ENCODE results near the gene NTM. TPM values are rescaled to one million over a fixed set of nuclear protein-coding genes. Genes with fewer than 3 reads are reported as not detected.

NTM gene
- total RNA-seq, 1 experiment from 2014 or later: not detected

GRCh38 chr11:131662993-131663392 lies 292.6 kb downstream of the NTM start:
- BruUV-seq (replicated peaks): no TSS peak
- Histone ChIP-seq H2AFZ (ENCODE audit: low read depth, low read length, poor library complexity, severe bottlenecking) (no peak overlapping the region), H3K79me2 (ENCODE audit: insufficient read depth, low read length) (no peaks in the 10 kb centered on the region), H3K4me3 (replicated peaks in 1 of 2; ENCODE audit: low read depth in 1 of 2, low read length in 2 of 2) (no peak overlapping the region), H3K36me3 (ENCODE audit: control insufficient read depth in 1 of 2, insufficient read depth in 2 of 2, low read length in 2 of 2) (no peaks in the 10 kb centered on the region), H3K27me3 (ENCODE audit: insufficient read depth, low read length) (no peaks in the 10 kb centered on the region), H3K9me2 (ENCODE audit: insufficient read depth) (no peaks in the 10 kb centered on the region), H4K20me1 (ENCODE audit: insufficient read depth) (no peaks in the 10 kb centered on the region), H3K4me2 (ENCODE audit: low read length) (no peak overlapping the region), H3K4me1 (ENCODE audit: control insufficient read depth in 1 of 2, insufficient read depth in 2 of 2, low read length in 2 of 2) (no peaks in the 10 kb centered on the region), H3K9ac (ENCODE audit: low read length) (no peak overlapping the region), H3K27ac (ENCODE audit: low read depth, low read length) (no peak overlapping the region), H3K9me3 (ENCODE audit: control insufficient read depth in 1 of 2, insufficient read depth in 1 of 2, low read depth in 1 of 2, low read length in 2 of 2) (no peaks in the 10 kb centered on the region; a peak in 1 of 4 replicates)
- ATAC-seq (no peak), DNase-seq (ENCODE audit: low read depth, low spot score) (no peak)
- POLR2A ChIA-PET: no interaction called here
- CTCF ChIA-PET: no interaction called here
- intact Hi-C loops (cut with micrococcal nuclease): no loop called here
- RAD21 ChIA-PET (ENCODE audit: low non-redundant PET in 1 of 2, low total read pairs in 2 of 2, uncharacterized antibody in 2 of 2, unreplicated experiment in 2 of 2): no interaction called here
- no peak for TF ChIP-seq ZFX (IDR thresholded peaks at IDR 0.05)
- TF ChIP-seq REST (IDR thresholded peaks at IDR 0.05; ENCODE audit: low read depth): no peak
- no peak for TF ChIP-seq YY1 (IDR thresholded peaks at IDR 0.05; ENCODE audit: extremely low read depth, insufficient replicate concordance, low read depth, low read length)
- TF ChIP-seq POLR2A (IDR thresholded peaks at IDR 0.05; ENCODE audit: borderline replicate concordance, extremely low read depth, insufficient read depth, insufficient read length): no peak
- TF ChIP-seq FOSL1 (IDR thresholded peaks at IDR 0.05; ENCODE audit: low read depth): no peak
- no peak for TF ChIP-seq EZH2phosphoT487 (IDR thresholded peaks at IDR 0.05; ENCODE audit: borderline replicate concordance)
- TF ChIP-seq ZNF274 (IDR thresholded peaks at IDR 0.05; ENCODE audit: low read depth, low read length): no peak
- TF ChIP-seq CBX3 (IDR thresholded peaks at IDR 0.05; ENCODE audit: low read depth): no peak
- no peak for TF ChIP-seq ELF1 (IDR thresholded peaks at IDR 0.05; ENCODE audit: borderline replicate concordance, low read depth)
- no peak for TF ChIP-seq SRF (IDR thresholded peaks at IDR 0.05; ENCODE audit: low read depth)
- TF ChIP-seq SIN3A (IDR thresholded peaks at IDR 0.05; ENCODE audit: low read depth): no peak
- no peak for TF ChIP-seq POLR2AphosphoS5 (IDR thresholded peaks at IDR 0.05; ENCODE audit: low read depth, low read length)
- TF ChIP-seq SP1 (IDR thresholded peaks at IDR 0.05; ENCODE audit: low read depth): no peak
- no peak for TF ChIP-seq RAD21 (IDR thresholded peaks at IDR 0.05; ENCODE audit: low read depth)

Measured in HCT116 (cell line).